Tibial artery (tissue), 4 donors: ENCODE data around the gene FRK.

Source experiments
- DNase-seq, 2 donors: peaks; one replicate each; pipeline ENCODE4 v3.0.0-alpha.2; 2019
- H3K27ac ChIP-seq, 2 donors: fragments of 200-600 bp; sonication (generic) in 1 of 2; 1 replicate in 1 of 2; 2 replicates in 1 of 2; pipeline ENCODE4 v1.5.1; 2018 to 2019; ENCODE audit warnings: mild to moderate bottlenecking in 1 of 2
- H3K27me3 ChIP-seq, 2 donors: fragments of 200-600 bp; sonication (generic) in 1 of 2; one replicate each; pipeline versions ENCODE4 v1.5.1 to v1.6.0; 2016 to 2019
- H3K36me3 ChIP-seq, 3 donors: fragments of 200-600 bp; sonication (generic) in 2 of 3; one replicate each; pipeline ENCODE4 v1.5.1; 2016 to 2019; ENCODE audit warnings: mild to moderate bottlenecking in 2 of 3
- H3K4me1 ChIP-seq, 4 donors: fragments of 200-600 bp; sonication (generic) in 2 of 4; 1 replicate in 3 of 4; 2 replicates in 1 of 4; pipeline ENCODE4 v1.5.1; 2016 to 2019
- H3K4me3 ChIP-seq, 2 donors: fragments of 200-600 bp; sonication (generic) in 1 of 2; 1 replicate in 1 of 2; 2 replicates in 1 of 2; pipeline ENCODE4 v1.5.1; 2018 to 2019; ENCODE audit warnings: mild to moderate bottlenecking in 2 of 2
- H3K9me3 ChIP-seq, 3 donors: fragments of 200-600 bp; sonication (generic) in 1 of 3; one replicate each; pipeline ENCODE4 v1.5.1; 2016 to 2019
- intact Hi-C: fragments of 100-400 bp; cut with DNase I; formaldehyde crosslinking; loops from one replicate; pipeline ENCODE4 v1.15.0; 2023; ENCODE audit warnings: low total_unique reads
- TF ChIP-seq, protein P1 (sequence below), 2 experiments: fragments of 200-600 bp in 1 of 2; fragments of 450-650 bp in 1 of 2; IDR thresholded peaks; one replicate each; pipeline ENCODE4 v1.5.1; 2017 to 2019; ENCODE audit warnings: antibody characterized with exemption in 2 of 2, mild to moderate bottlenecking in 1 of 2, moderate library complexity in 1 of 2

FRK gene

DNA sequence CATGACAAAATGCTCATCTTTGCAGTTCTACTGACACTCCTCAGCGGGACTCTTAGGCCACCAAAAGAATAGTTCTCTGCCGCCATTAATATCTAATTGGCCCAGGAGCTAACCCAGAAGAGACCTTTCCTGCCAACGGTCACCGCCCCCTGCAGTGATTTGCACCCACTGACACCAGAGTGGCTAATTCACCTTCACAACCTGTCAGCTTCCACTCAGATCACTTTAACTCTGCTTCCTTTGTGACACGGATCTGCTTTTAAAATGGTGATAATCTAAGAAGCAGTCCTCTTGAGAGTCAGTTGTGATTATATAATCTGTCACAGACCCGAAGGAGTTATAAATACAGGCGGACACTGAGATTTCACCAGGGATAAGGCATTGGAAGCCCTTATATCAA lies 172.8 kb downstream of the FRK start:
- intact Hi-C loops, result no loop called here
- Histone ChIP-seq H3K4me3 (no peak overlapping the region), H3K9me3 (no peaks in the 10 kb centered on the region), H3K36me3 (no peaks in the 10 kb centered on the region), H3K27ac (no peak overlapping the region), H3K4me1 (no peaks in the 10 kb centered on the region), H3K27me3 (no peaks in the 10 kb centered on the region)
- DNase-seq, result no peak
- TF ChIP-seq, protein P1, sequence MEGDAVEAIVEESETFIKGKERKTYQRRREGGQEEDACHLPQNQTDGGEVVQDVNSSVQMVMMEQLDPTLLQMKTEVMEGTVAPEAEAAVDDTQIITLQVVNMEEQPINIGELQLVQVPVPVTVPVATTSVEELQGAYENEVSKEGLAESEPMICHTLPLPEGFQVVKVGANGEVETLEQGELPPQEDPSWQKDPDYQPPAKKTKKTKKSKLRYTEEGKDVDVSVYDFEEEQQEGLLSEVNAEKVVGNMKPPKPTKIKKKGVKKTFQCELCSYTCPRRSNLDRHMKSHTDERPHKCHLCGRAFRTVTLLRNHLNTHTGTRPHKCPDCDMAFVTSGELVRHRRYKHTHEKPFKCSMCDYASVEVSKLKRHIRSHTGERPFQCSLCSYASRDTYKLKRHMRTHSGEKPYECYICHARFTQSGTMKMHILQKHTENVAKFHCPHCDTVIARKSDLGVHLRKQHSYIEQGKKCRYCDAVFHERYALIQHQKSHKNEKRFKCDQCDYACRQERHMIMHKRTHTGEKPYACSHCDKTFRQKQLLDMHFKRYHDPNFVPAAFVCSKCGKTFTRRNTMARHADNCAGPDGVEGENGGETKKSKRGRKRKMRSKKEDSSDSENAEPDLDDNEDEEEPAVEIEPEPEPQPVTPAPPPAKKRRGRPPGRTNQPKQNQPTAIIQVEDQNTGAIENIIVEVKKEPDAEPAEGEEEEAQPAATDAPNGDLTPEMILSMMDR (IDR thresholded peaks at IDR 0.05), result no peak

DNA sequence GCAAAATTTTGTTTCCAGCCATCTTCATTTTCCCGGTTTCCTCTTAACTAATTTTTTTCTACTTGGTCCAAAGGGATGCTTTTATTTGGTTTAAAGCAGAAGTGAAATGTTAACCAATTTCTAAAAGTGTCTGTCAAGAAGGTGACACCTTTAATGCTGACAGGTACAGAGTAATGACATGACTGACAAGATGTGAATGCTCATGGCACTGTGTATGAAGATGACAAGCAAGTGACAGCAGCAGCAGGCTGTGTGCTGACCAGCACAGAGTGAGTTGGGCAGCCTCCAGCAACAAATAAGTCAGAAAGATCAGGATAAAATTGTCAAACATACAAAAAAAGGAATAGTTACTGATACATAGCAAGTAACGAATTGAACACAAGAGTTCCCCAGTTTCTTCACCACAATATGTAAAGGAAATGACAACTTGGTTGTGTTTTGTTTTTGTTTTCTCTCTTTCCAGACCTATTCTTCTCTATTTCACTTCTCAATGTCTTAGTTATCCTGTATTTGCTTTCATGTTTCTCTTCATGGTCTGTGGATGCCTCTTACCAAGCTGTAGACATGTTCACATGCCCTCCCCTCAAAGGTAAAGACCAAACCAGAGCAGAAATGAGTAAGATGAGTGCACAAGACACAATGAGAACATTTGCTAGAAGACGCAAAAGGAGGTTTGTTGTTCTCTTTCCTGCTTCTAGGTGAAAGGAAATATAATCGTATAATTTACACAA lies 174.9 kb downstream of the FRK start:
- TF ChIP-seq, protein P1 (IDR thresholded peaks at IDR 0.05), result no peak
- intact Hi-C loops, result no loop called here
- DNase-seq, result no peak
- H3K9me3 ChIP-seq, result no peaks in the 10 kb centered on the region
- no peak overlapping the region for H3K4me3 ChIP-seq
- no peaks in the 10 kb centered on the region for H3K4me1 ChIP-seq
- no peaks in the 10 kb centered on the region for H3K36me3 ChIP-seq
- H3K27me3 ChIP-seq, result no peaks in the 10 kb centered on the region
- no peak overlapping the region for H3K27ac ChIP-seq

DNA sequence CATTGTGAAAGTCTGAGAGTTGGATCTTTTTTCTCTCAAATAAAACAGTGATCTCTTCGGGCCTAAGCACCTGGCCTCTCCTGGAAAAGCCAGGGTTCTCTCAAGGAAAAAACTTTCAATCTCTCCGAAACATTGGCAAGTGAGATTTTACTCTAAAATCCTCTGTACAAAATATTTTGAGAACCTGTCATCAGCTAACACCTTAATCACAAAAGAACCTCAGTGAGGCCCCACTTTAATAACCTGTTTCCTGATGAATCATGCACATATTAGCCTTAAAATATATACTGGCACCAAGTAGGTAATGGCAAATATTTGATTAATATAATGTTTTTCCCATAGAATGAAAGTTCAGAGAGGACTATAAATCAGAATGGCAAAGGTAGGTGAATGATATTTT lies 177.9 kb downstream of the FRK start:
- DNase-seq, result no peak
- no peak overlapping the region for H3K27ac ChIP-seq
- H3K9me3 ChIP-seq, result no peaks in the 10 kb centered on the region
- no peak overlapping the region for H3K4me3 ChIP-seq
- no peaks in the 10 kb centered on the region for H3K27me3 ChIP-seq
- intact Hi-C loops, result no loop called here
- H3K4me1 ChIP-seq, result no peaks in the 10 kb centered on the region
- no peaks in the 10 kb centered on the region for H3K36me3 ChIP-seq
- TF ChIP-seq, protein P1 (IDR thresholded peaks at IDR 0.05), result no peak

- Histone ChIP-seq H3K4me3 (no peak overlapping the region), H3K27ac (no peak overlapping the region), H3K9me3 (no peaks in the 10 kb centered on the region), H3K4me1 (no peaks in the 10 kb centered on the region), H3K27me3 (no peaks in the 10 kb centered on the region), H3K36me3 (no peaks in the 10 kb centered on the region)
- TF ChIP-seq, protein P1 (IDR thresholded peaks at IDR 0.05), result no peak
- intact Hi-C loops, result no loop called here
- no peak for DNase-seq
These were observed 178.5 kb downstream of the FRK start for GRCh38 chr6:115882174-115882573.
